HG03196 (cell line): ENCODE measurements around the gene ZNF536.

ENCODE experiments used
- ATAC-seq: cut with Tn5 transposase; IDR thresholded peaks from one replicate; pipeline ENCODE4 v1.9.1; 2021; ENCODE audit not compliant: unreplicated experiment

ZNF536 gene

DNA sequence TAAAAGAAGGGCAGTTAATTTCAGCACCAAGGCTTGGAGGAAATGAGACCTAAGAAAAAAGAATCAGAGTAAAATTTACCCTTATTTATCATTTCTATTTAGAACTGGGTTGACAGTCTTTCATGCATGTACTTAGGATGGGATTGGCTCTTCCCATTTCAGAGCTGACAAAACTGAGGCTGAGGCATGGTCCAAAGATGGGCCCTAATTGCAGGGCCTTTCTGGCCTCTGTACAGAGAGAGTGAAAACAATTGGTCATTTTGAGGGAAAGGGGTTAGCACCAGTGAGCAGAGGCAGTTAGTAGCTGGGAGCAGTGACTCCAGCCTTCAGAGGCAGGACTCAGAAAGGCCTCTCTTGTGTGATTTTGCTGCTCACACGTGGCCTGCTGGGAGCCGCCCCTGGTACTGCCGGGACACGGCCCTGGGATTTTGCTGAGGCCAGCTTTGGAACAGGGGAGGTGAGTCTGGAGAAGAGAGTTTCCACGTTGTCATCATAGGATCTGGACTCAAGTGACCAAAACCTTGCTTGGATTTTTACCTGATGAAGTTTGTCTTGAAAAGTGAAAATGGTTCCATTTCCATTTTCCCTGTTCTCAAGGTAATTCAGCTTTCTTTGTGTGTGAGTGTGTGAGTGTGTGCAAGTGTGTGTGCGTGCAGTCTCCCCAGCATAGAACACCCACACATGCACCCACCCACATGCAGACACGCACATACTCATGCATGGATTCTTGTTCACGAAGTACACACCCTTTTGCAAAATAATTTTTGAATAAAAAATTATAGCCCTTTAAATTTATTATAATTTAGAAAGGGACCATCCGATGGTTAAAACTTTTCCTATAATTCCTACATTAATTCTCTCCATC lies at the start of gene ZNF536:
ZNF536 (plus strand) TSS at position 425 of the 865 bp plus-strand sequence. CDS start 71,179 bp downstream, outside the sequence.
- no peak for ATAC-seq

DNA sequence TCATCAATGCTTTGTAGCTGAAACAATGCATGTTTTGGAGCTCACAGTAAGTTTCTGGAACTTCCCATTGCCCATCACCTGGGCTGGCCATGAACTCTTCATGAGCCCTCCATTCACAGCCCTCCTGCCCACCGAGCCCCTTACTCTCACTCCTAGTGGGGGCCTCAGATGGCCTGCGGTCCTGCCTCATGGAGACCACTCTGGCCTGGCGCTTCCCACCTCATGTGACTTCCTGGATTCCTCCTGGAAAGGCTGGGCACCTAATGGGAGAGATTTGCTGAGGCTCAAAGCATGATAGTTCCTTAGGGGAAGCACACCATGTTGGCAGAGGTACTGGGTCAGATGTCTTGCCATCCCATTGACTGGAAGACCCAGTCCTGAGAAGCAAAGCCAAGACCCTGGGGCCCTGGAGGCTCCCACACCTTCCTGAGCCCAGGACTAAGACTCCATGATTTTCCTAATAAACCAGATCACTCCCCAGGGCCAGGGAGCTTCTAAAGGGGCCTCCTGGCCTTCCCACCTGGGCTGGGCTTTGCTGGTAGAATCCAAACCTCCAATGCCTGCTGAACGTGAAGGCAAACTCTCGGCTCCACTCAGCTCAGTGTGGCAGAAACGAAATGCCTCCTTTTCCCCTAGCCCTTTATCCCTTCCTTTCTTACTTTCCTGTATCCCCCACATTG lies 49.4 kb upstream of the ZNF536 start:
- no peak for ATAC-seq

DNA sequence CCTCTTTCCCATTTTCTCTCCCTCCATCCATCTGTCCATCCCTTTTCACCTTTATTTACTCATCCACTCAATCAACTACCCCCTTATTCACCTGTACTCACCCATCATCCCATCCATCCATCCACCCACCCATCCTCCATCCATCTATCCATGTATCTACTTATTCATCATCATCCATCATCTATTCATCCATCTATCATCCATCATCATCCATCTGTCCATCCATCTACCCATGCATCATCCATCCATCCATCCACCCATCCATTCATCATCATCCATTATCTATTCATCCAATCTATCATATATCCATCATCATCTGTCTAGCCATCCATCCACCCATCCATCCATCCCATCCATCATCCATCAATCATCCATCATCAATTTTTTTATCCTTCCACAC lies 48.3 kb upstream of the ZNF536 start:
- ATAC-seq = no peak

DNA sequence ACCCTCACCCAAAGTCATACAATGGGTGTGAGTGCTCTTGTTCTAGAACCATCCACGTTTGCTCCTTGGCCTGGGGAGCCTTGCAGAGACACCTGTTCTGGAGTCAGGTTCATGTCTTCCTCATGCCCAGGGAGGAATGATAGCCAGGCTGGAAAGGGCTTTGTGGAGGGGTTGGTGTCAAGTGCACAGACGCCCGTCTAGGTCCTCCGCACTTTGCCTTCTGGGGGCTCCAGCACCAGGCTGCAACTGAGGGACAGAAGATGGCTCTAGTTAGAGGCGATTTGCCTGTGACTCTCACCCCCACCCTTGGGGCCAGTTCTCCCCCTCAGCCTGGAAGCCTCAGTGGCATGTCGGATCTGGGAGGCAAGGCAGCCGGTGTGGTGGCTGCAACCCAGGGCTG lies 47.2 kb upstream of the ZNF536 start:
- ATAC-seq = no peak

DNA sequence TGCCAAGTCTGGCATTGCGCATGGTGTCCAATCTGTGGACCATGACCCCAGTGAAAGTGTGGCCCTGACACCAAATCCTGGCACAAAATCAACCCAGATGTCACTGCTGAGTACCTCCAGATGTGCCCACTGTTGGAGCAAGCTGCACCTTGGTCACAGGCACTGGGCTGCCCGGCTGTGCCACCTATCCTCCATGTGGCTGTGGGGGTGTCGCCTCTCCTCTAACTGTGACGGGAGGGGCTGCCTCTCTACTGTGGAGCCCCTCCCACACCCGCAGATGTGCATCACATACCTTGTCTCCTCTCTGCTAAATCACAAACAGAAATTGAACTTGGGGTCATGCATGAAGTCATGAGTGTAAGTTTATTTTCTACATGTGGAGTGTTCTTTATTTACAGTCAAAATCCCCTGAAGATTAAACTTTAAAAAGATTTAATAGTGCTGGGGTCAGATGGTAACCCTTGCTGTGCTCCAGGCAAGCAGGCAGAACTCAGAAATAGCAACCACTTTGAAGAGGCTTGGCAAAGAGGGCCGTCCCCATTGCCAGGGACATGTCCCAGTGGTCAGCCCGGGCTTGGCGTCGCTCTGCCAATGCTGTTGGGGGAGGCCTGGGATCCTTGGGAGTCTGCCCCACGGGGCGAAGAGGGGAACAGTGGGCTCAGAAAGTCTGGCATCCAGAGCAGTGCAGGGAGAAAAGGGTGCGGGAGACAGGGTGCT lies 46.4 kb upstream of the ZNF536 start:
- no peak for ATAC-seq

DNA sequence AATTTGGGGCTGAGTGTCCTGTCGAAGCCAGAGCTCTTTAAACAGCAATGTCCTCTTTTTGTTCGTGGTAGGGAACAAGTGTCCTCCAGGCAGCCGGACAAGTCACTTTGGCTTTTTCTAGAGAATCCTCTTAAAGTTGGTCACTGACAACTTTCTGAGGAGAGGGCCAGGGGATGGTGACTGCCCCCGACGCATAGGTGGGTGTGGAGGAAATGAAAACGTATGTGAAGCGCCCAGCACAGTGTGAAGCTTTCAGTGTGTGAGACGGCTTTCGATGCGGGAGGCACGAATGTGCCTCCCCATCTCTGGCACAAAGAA lies 45.8 kb upstream of the ZNF536 start:
- ATAC-seq = no peak

GRCh38 chr19:30327331-30327730 lies 44.9 kb upstream of the ZNF536 start:
- no peak for ATAC-seq

- ATAC-seq = no peak
These were observed 44.1 kb upstream of the ZNF536 start for GRCh38 chr19:30328096-30328495.

GRCh38 chr19:30330266-30330665 lies 41.9 kb upstream of the ZNF536 start:
- ATAC-seq = no peak

DNA sequence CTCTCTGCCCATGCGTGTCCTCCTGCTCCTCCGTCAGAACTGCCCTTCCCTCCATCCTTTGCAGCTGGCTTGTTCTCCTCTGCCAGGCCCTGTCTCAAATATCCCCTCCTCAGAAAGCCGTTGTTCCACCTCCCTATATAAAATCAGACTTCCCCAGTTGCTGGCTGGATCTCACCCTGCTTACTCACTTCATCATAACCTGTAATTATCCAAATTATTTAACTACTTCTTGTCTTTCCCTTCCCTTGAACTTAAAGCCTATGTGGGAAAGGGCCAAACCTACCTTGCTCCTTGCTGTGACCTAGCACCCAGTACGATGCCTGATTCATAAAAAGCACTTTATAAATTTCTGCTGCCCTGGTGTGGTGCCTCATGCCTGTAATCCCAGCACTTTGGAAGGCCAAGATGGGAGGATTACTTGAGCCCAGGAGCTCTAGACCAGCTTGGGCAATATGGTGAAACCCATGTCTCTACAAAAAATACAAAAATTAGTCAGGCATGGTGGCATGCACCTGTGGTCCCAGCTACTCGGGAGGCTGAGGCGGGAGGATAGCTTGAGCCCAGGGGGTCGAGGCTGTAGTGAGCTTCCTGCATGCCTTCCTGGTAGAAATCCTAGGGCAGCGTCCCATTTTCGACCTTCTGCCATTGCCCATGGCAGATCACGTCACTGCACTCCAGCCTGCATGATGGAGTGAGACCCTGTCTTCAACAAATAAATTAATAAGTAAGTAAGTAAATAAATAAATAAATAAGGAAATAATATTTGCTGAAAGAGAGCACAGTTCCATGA lies 39.5 kb upstream of the ZNF536 start:
- no peak for ATAC-seq

- no peak for ATAC-seq
These were observed 38.7 kb upstream of the ZNF536 start for GRCh38 chr19:30333291-30334065.

DNA sequence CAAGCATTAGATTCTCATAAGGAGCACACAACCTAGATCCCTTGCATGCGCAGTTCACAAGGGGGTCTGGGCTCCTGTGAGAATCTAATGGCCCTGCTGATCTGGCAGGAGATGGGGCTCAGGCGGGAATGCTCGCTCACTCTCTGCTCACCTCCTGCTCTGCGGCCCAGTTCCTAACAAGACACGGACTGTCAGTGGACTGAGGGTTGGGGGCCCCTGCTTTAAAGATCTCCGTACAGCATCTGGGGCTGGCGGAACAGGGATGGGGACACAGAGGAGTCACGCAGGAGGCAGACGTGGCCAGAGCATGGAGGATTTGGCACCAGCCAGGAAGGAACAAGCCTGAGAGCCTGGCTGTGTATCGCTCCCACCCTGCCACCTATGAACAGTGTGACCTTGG lies 37.3 kb upstream of the ZNF536 start:
- ATAC-seq = no peak

GRCh38 chr19:30335306-30335886 lies 36.8 kb upstream of the ZNF536 start:
- ATAC-seq = no peak

- no peak for ATAC-seq
These were observed 35.9 kb upstream of the ZNF536 start for GRCh38 chr19:30336290-30336689.

DNA sequence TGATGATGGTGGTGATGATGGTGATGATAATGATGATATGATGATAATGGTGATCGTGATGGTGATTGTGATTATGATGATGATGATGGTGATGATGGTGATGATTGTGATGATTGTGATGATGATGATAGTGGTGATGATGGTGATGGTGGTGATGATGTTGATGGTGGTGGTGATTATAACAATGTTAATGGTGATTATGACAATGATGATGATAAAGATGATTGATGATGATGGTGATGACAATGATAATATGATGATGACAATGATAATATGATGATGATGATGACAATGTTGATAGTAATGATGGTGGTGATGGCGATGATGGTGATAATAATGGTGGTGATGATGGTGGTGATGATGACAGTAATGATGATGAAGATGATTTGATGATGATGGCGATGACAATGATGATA lies 34.1 kb upstream of the ZNF536 start:
- no peak for ATAC-seq

GRCh38 chr19:30338878-30339623 lies 33.1 kb upstream of the ZNF536 start:
- ATAC-seq = no peak

DNA sequence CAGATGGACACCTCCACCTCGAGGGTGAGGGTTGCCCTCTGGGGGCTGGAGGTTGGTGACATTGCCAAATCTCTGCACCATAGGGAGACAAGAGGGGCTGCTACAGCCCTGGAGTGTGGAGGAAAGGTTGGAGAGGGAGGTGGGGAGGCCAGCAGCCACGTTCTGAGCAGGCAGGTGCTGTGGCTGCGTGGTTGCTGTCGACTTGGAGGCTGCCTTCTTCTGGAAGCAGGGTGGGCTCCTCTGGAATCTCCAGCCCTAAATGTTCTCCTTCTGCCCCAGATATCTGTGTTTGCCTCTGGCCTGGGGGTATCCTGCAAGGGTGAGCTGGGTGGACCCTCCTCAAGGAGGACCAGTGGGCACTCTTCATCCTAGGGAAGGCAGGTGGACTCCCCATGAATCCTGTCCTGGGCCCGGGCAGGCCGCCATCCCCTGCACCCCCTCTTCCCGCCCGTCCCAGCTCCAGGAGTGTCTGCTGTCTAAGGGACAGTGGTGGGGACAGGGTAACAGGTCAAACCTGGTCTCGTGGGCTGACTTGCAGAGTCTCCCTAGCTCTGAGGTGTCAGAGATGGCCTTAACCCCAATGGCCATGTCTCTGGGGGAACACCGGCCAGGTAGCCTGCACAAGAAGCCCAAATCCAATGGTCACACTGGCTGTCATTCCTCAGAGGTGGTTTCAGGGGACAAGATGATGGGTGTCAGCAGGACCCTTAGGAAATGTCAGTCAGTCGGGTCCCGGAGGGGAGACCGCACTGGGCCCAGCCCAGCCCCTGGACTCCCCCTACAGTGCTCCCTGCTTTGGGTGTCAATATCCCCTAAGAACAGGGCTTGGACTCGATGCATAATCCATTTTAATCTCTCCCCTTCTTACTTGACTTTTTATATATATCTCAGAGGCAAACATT lies 32.3 kb upstream of the ZNF536 start:
- ATAC-seq = no peak
